K562 (cell line): ENCODE measurements around the gene AP3B2. TPM values are rescaled to one million over a fixed set of nuclear protein-coding genes. Genes with fewer than 3 reads are reported as not detected.

Source experiments
- ATAC-seq: fragments of 200-7000 bp; cut with Tn5 transposase; 3 replicates; pipeline ENCODE4 v1.9.1; 2020; ENCODE audit warnings: moderate library complexity
- BruUV-seq: library from RNA; stranded (reverse); fragments of 400-500 nt; replicated peaks from 2 replicates; lab custom pipeline; 2021; lab: Mats Ljungman, UMichigan
- CTCF ChIA-PET: fragments of 300-600 bp; formaldehyde crosslinking; extraction: SDS; loops from one replicate; lab custom pipeline; 2021; ENCODE audit warnings: low intra/inter-chr PET ratio; lab: Yijun Ruan, JAX
- POLR2A ChIA-PET: fragments of 300-600, 350-650 bp; sonication (Branson Sonifier 250); formaldehyde crosslinking; extraction: SDS; loops from one replicate; lab custom pipeline; 2021; ENCODE audit warnings: antibody characterized with exemption, inconsistent platforms; lab: Yijun Ruan, JAX
- DNase-seq, 4 experiments: peaks; one replicate each; pipeline versions ENCODE4 v3.0.0 to v3.0.0-alpha.2; 2011 to 2018; ENCODE audit warnings: low spot score in 3 of 4, mixed read lengths in 3 of 4; ENCODE audit errors: extremely low read depth in 1 of 4
- FAIRE-seq: peaks from 2 replicates; lab custom pipeline; 2011; peaks lifted over from hg19 to GRCh38; lab: Jason Lieb, UNC
- H2AFZ ChIP-seq: 2 replicates; pipeline ENCODE4 v1.6.0; 2011; ENCODE audit warnings: low read depth, low read length, control low read depth, inconsistent platforms
- H3K27ac ChIP-seq: fragments of 200-600 bp; 3 replicates; pipeline ENCODE4 v1.8.0; 2011; ENCODE audit warnings: low read depth, mild to moderate bottlenecking, control low read depth, inconsistent platforms, low read length, moderate library complexity, mixed read lengths; ENCODE audit errors: extremely low read depth
- H3K27me3 ChIP-seq, 2 experiments: fragments of 300-600 bp in 1 of 2; 2 replicates in 1 of 2; 3 replicates in 1 of 2; pipeline versions ENCODE4 v1.6.0 to v1.8.0; 2011; ENCODE audit warnings: inconsistent platforms in 2 of 2, low read length in 2 of 2, mild to moderate bottlenecking in 1 of 2, mixed read lengths in 1 of 2, moderate library complexity in 1 of 2; ENCODE audit not compliant: control insufficient read depth in 2 of 2, insufficient read depth in 2 of 2
- H3K36me3 ChIP-seq: fragments of 300-600 bp; 3 replicates; pipeline ENCODE4 v1.8.0; 2011; ENCODE audit warnings: mild to moderate bottlenecking, low read length, inconsistent platforms; ENCODE audit not compliant: control insufficient read depth, insufficient read depth
- H3K4me1 ChIP-seq, 2 experiments: fragments of 200-600 bp in 1 of 2; replicated peaks in 1 of 2; 2 replicates in 1 of 2; 3 replicates in 1 of 2; pipeline versions ENCODE4 v1.5.1 to v1.8.0; 2011; ENCODE audit warnings: inconsistent platforms in 2 of 2, low read length in 2 of 2, mild to moderate bottlenecking in 1 of 2, mixed read lengths in 1 of 2, moderate library complexity in 1 of 2; ENCODE audit not compliant: control insufficient read depth in 2 of 2, insufficient read depth in 2 of 2
- H3K4me2 ChIP-seq: 2 replicates; pipeline ENCODE4 v1.6.1; 2011; ENCODE audit warnings: low read length, control low read depth, inconsistent platforms, mixed read lengths; ENCODE audit not compliant: insufficient read depth
- H3K4me3 ChIP-seq: fragments of 200-600 bp; sonication (generic), shearing (Covaris generic); 2 replicates; pipeline ENCODE4 v1.5.1; 2016; ENCODE audit warnings: control low read depth, inconsistent platforms
- H3K79me2 ChIP-seq: fragments of 200-600 bp; 3 replicates; pipeline ENCODE4 v1.8.0; 2011; ENCODE audit warnings: low read length, inconsistent platforms; ENCODE audit not compliant: control insufficient read depth, insufficient read depth
- H3K9ac ChIP-seq, 2 experiments: 2 replicates each; pipeline versions ENCODE4 v1.6.0 to v1.6.1; 2011; ENCODE audit warnings: low read depth in 2 of 2, low read length in 2 of 2, control low read depth in 1 of 2, inconsistent platforms in 1 of 2, mild to moderate bottlenecking in 1 of 2, mixed read lengths in 1 of 2; ENCODE audit not compliant: insufficient read depth in 1 of 2
- H3K9me1 ChIP-seq: one replicate; pipeline ENCODE4 v1.6.0; 2011; ENCODE audit warnings: inconsistent platforms, mild to moderate bottlenecking, low read length, moderate library complexity; ENCODE audit not compliant: control insufficient read depth, insufficient read depth
- H3K9me3 ChIP-seq: replicated peaks from 2 replicates; pipeline ENCODE4 v1.5.1; 2011; ENCODE audit warnings: low read depth, low read length, inconsistent platforms; ENCODE audit not compliant: control insufficient read depth, insufficient read depth
- H4K20me1 ChIP-seq: replicated peaks from 2 replicates; pipeline ENCODE4 v1.6.1; 2011; ENCODE audit warnings: low read length, inconsistent platforms, mixed read lengths; ENCODE audit not compliant: control insufficient read depth, insufficient read depth
- BCOR ChIP-seq: fragments of 450-650 bp; IDR thresholded peaks from 2 replicates; pipeline ENCODE4 v1.6.1; 2016
- ETV6 ChIP-seq, 3 experiments: fragments of 150-350 bp in 1 of 3; sonication (generic) in 1 of 3; formaldehyde crosslinking in 1 of 3; IDR thresholded peaks; 2 replicates each; pipeline versions ENCODE4 v1.6.1 to v1.8.0; 2014 to 2022; ENCODE audit warnings: borderline replicate concordance in 2 of 3, low read depth in 2 of 3, antibody characterized with exemption in 1 of 3, low read length in 1 of 3, mild to moderate bottlenecking in 1 of 3, missing genetic modification reagents in 1 of 3
- GATAD2A ChIP-seq: fragments of 450-650 bp; IDR thresholded peaks from 2 replicates; pipeline ENCODE4 v1.6.1; 2017
- KDM2B ChIP-seq: fragments of 250-450 bp; sonication (Bioruptor Pico); IDR thresholded peaks from 2 replicates; pipeline ENCODE4 v1.8.0; 2021; ENCODE audit warnings: mild to moderate bottlenecking, moderate library complexity
- LEF1 ChIP-seq: fragments of 450-650 bp; IDR thresholded peaks from 2 replicates; pipeline ENCODE4 v1.6.1; 2016; ENCODE audit warnings: mild to moderate bottlenecking
- MEF2D ChIP-seq: conservative IDR thresholded peaks from 2 replicates; pipeline ENCODE4 v1.6.1; 2016; ENCODE audit warnings: low read depth, missing genetic modification characterization, missing compliant biosample characterization
- NFIX ChIP-seq: fragments of 250-450 bp; sonication (Bioruptor Pico); IDR thresholded peaks from 2 replicates; pipeline ENCODE4 v1.4.0; 2020; ENCODE audit warnings: low read depth, mild to moderate bottlenecking, moderate library complexity
- PCBP2 ChIP-seq: fragments of 200-400 bp; formaldehyde crosslinking; IDR thresholded peaks from 2 replicates; pipeline ENCODE4 v1.6.1; 2018; ENCODE audit warnings: low read length, low read depth, mild to moderate bottlenecking, moderate library complexity; ENCODE audit not compliant: poor library complexity, severe bottlenecking
- SETDB1 ChIP-seq: IDR thresholded peaks from one replicate; pipeline ENCODE4 v1.6.1; 2012; ENCODE audit warnings: low read length, control low read depth, inconsistent platforms
- TCF7 ChIP-seq: sonication (generic); IDR thresholded peaks from 2 replicates; pipeline ENCODE4 v1.6.1; 2016; ENCODE audit warnings: antibody characterized with exemption, borderline replicate concordance
- ZNF551 ChIP-seq: fragments of 250-450 bp; sonication (Bioruptor Pico); IDR thresholded peaks from 2 replicates; pipeline ENCODE4 v1.5.0; 2021; ENCODE audit warnings: mild to moderate bottlenecking, moderate library complexity
- ZNF589 ChIP-seq: fragments of 200-800 bp; sonication (Bioruptor generic); IDR thresholded peaks from 2 replicates; pipeline ENCODE4 v1.6.1; 2016; ENCODE audit warnings: low read depth, missing genetic modification characterization, missing compliant biosample characterization
- ZNF668 ChIP-seq: fragments of 250-450 bp; sonication (Bioruptor Pico); IDR thresholded peaks from 2 replicates; pipeline ENCODE4 v1.8.0; 2022; ENCODE audit warnings: mild to moderate bottlenecking, inconsistent platforms
- WGBS: fragments of 100-300 bp; shearing (Covaris generic); methylation state at CpG from one replicate; pipeline ENCODE4 v1.1.6; 2016; ENCODE audit warnings: low coverage, mixed read lengths; ENCODE audit not compliant: insufficient coverage; ENCODE audit errors: missing lambda C conversion rate; 5-methylcytosine and 5-hydroxymethylcytosine counted together
- in situ Hi-C: fragments of 300-500 bp; cut with MboI; formaldehyde crosslinking; loops from 4 replicates; pipeline ENCODE4 v1.15.0; 2018; ENCODE audit warnings: inconsistent platforms, mixed read lengths
- intact Hi-C: fragments of 100-400 bp; cut with micrococcal nuclease; formaldehyde crosslinking; loops from 2 replicates; pipeline ENCODE4 v1.14.2; 2022
- polyA plus RNA-seq, 8 experiments: library from polyadenylated mRNA; depleted of rRNA in 4 of 8; stranded (reverse) in 5 of 8; unstranded in 3 of 8; fragments of >200 nt; fragmentation: Nextera tagmentation in 2 of 8; fragmentation: Illumina TruSeq in 1 of 8; extraction: Ambion mirVana in 2 of 8; extraction: Trizol in 1 of 8; gene quantifications; 2 replicates each; pipeline versions ENCODE4 v1.2.1 to v1.2.3, GENCODE V29; 2011 to 2014; ENCODE audit warnings: inconsistent platforms in 1 of 8, missing spikeins in 1 of 8
- total RNA-seq, 7 experiments: library from RNA; depleted of rRNA in 6 of 7; stranded (reverse); fragments of >200 nt in 6 of 7; fragmentation: Illumina TruSeq in 2 of 7; extraction: Trizol in 2 of 7; gene quantifications; 2 replicates each; pipeline versions ENCODE4 v1.2.1 to v1.2.3, GENCODE V29; 2011 to 2021; ENCODE audit warnings: low replicate concordance in 1 of 7
- TF ChIP-seq, protein P1 (sequence below): fragments of 450-650 bp; IDR thresholded peaks from 2 replicates; pipeline ENCODE4 v1.6.1; 2016
- TF ChIP-seq, protein P2 (sequence below): sonication (generic); formaldehyde crosslinking; IDR thresholded peaks from 2 replicates; pipeline ENCODE4 v1.8.0; 2022; ENCODE audit warnings: missing genetic modification reagents, mild to moderate bottlenecking, moderate library complexity, borderline replicate concordance

The AP3B2 gene
- total and polyA plus RNA-seq, 9 of the 15 experiments (the other 6 are each of a cell fraction or from before 2014, with no cell fraction given): 0.03 to 0.15 (median 0.10) TPM; not detected in 2

DNA sequence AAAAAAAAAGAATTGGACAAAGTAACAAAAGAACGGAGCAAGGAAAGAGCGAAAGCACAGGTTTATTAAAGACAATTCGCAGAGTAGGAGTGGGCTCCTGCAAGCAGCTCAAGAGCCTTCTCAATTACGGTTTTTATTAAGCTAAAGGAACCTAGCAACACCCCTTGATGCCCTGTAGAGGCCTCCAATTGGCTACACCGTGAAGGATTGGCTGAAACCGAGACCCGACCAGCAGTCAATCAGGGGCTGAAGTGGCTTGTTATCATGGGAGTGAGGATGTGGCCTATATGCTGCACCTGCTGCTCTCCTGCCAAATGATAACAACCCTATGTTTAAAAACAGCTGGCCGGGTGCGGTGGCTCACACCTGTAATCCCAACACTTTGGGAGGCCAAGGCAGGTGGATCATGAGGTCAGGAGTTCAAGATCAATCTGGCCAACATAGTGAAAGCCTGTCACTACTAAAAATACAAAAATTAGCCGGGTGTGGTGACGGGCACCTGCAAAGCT, 20.4 kb upstream of the AP3B2 start:
- no peaks in the 10 kb centered on the region for H4K20me1 ChIP-seq
- no peaks in the 10 kb centered on the region for H3K9me1 ChIP-seq
- in situ Hi-C loops: no loop called here
- H3K9me3 ChIP-seq: no peaks in the 10 kb centered on the region
- DNase-seq: no peak
- WGBS: 42% methylated on average over 11 of the region's 11 CpGs
- intact Hi-C loops: no loop called here
- no peak overlapping the region for H3K27ac ChIP-seq
- H3K27me3 ChIP-seq: peaks cover 3 to 10% of the 10 kb centered on the region in 2 experiments; a peak in 2 of 5 replicates
- H3K9ac ChIP-seq: no peak overlapping the region
- no peak overlapping the region for H2AFZ ChIP-seq
- TF ChIP-seq, protein P1, sequence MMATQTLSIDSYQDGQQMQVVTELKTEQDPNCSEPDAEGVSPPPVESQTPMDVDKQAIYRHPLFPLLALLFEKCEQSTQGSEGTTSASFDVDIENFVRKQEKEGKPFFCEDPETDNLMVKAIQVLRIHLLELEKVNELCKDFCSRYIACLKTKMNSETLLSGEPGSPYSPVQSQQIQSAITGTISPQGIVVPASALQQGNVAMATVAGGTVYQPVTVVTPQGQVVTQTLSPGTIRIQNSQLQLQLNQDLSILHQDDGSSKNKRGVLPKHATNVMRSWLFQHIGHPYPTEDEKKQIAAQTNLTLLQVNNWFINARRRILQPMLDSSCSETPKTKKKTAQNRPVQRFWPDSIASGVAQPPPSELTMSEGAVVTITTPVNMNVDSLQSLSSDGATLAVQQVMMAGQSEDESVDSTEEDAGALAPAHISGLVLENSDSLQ: peak; percentile 9; the same call in 1 of the 2 replicates
- no peak for TF ChIP-seq LEF1
- H3K4me1 ChIP-seq: no peaks in the 10 kb centered on the region; a peak in 1 of 5 replicates
- POLR2A ChIA-PET: interaction anchor here (0.7 kb wide), 2 partner anchors 41 to 80 kb away, joined by 3 read pairs; no protein-coding TSS in a partner anchor
- no peak; the same call in 2 of the 3 replicates for ATAC-seq
- no peak for FAIRE-seq
- H3K4me2 ChIP-seq: no peak overlapping the region
- BruUV-seq: no TSS peak
- CTCF ChIA-PET: no interaction called here
- no peaks in the 10 kb centered on the region for H3K36me3 ChIP-seq
- H3K4me3 ChIP-seq: no peak overlapping the region
- H3K79me2 ChIP-seq: no peaks in the 10 kb centered on the region

DNA sequence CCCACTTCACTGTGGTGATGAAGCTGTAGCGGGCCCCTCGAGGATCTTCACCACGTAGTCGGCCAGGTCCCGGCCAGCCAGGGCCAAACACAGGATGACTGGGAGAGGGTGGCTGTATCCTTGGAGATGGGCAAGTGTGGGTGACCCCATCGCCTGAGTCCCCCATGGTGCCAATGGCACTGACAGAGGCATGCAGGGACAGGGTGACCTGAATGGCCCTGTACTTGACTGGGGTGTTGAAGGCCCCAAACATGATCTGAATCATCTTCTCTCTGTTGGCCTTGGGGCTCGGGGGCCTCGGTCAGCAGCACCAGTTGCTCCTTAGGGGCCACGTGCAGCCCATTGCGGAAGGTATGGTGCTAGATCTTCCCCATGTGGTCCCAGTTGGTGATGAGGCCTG, 17.1 kb upstream of the AP3B2 start:
- Histone ChIP-seq H3K9ac (peak overlapping the region in 1 of 2 experiments; percentile 6; a peak in 1 of 4 replicates), H4K20me1 (no peaks in the 10 kb centered on the region), H3K9me1 (no peaks in the 10 kb centered on the region), H3K27ac (no peak overlapping the region), H3K4me1 (no peaks in the 10 kb centered on the region; a peak in 1 of 5 replicates), H3K36me3 (no peaks in the 10 kb centered on the region), H2AFZ (no peak overlapping the region), H3K27me3 (peaks cover 3 to 10% of the 10 kb centered on the region in 2 experiments; a peak in 2 of 5 replicates), H3K4me3 (no peak overlapping the region), H3K4me2 (no peak overlapping the region), H3K9me3 (no peaks in the 10 kb centered on the region), H3K79me2 (no peaks in the 10 kb centered on the region)
- ChIA-PET CTCF (no interaction called here), POLR2A (no interaction called here)
- TF ChIP-seq MEF2D (tag) (no peak), ZNF589 (CRISPR knock-in tag) (no peak), SETDB1 (no peak), BCOR (no peak), NFIX (CRISPR knock-in tag) (no peak), ETV6 (IDR thresholded peaks at IDR 0.05; ENCODE audit: borderline replicate concordance in 1 of 2, low read depth in 2 of 2, low read length in 1 of 2) (no peak), ETV6 (CRISPR knock-in tag; IDR thresholded peaks at IDR 0.05; ENCODE audit: borderline replicate concordance) (no peak), ZNF668 (CRISPR knock-in tag) (no peak), PCBP2 (no peak), ZNF551 (CRISPR knock-in tag) (no peak), KDM2B (CRISPR knock-in tag) (no peak), TCF7 (no peak), GATAD2A (no peak)
- TF ChIP-seq, protein P2, sequence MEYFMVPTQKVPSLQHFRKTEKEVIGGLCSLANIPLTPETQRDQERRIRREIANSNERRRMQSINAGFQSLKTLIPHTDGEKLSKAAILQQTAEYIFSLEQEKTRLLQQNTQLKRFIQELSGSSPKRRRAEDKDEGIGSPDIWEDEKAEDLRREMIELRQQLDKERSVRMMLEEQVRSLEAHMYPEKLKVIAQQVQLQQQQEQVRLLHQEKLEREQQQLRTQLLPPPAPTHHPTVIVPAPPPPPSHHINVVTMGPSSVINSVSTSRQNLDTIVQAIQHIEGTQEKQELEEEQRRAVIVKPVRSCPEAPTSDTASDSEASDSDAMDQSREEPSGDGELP: no peak
- DNase-seq (no peak), ATAC-seq (no peak), FAIRE-seq (no peak)
- BruUV-seq: no TSS peak
- in situ Hi-C loops: no loop called here
- intact Hi-C loops: no loop called here
- WGBS: 49% methylated on average over 10 of the region's 10 CpGs
